Nucleus accumbens (tissue), 56 donors: ENCODE results near the gene SCAANT1.
A peak's percentile ranks its signal among the peaks of the same experiment; 100 is the strongest.

ENCODE experiments used
- DNase-seq, 56 donors: peaks; one replicate each; lab custom pipeline; 2025; lab: John Stamatoyannopoulos, UW

SCAANT1 gene

GRCh38 chr3:63911873-63912767, at the start of gene SCAANT1:
Gene SCAANT1, minus strand, starts transcription at chr3:63912383.
- peak; percentile 8 to 92 (median 77) for DNase-seq

DNA sequence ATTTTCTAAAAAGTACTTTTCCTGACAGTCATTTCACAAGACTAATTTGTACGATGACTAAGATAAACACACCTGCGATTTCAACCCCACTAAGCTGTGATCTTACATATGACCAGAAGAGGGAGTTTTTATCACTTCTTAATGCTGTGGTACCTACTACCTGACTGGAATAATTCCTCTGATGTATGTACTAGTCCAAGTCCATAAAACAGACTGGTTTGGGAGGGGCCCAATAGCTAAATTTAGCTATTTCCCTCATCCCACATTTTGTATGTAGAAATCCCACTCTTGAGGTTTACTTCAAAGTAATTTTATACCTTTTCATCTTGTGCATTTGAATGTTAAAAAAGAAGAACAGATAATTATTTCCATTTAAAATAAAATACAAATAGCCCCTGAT, 49.7 kb upstream of the SCAANT1 start:
- no peak for DNase-seq

- peak in 5 of 56 donors; percentile 15 to 24 (median 20) for DNase-seq
Measured at GRCh38 chr3:63960048-63960711, 48.0 kb upstream of the SCAANT1 start.

- no peak for DNase-seq
Measured at GRCh38 chr3:63959146-63959545, 47.0 kb upstream of the SCAANT1 start.

DNA sequence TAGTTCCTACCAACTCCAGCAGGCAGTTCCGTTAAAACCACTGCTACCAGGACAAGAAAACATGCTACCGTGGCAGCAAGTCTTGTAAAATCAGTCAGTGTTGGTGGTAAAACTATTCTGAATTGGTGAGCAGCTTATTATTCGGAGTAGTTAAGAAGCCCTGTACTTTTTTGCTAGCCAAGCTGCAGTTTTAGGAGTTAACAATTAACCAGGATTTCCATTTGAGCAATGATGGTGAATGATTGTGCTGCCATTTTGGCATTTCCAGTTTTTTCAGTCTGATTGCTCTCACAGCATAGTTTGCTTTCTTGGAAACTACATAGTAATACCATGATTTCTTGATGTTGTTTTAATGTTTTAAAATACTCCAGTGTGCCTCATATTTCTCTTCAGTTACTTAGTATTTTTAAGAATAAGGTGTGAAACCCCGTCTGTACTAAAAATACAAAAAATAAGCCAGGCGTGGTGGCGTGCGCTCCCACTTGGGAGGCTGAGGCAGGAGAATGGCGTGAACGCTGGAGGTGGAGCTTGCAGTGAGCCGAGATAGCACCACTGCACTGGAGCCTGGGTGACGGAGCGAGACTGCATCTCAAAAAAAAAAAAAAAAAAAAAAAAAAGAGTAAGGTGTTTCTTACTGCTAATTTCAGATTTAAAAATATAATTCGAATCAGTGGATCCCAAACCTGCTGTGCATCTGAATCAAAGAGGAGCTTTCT, 43.8 kb upstream of the SCAANT1 start:
- DNase-seq = no peak

- DNase-seq = no peak
Measured at GRCh38 chr3:63955036-63955650, 43.0 kb upstream of the SCAANT1 start.

- DNase-seq = no peak
Measured at GRCh38 chr3:63954182-63954581, 42.0 kb upstream of the SCAANT1 start.

DNA sequence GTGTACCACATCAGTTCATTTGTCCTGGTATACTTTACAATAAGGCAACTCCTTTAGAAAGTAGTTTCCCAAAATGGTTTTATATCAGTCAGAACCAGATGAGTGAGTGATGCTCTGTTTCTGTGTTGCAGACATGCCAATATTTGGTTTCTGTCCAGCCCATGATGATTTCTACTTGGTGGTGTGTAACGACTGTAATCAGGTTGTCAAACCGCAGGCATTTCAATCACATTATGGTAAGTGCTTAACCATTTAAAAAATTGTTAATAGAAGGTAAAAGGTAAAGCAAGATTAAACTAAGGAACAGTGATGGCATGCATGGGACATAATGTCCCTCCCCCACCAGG, 40.0 kb upstream of the SCAANT1 start:
- DNase-seq = no peak

DNA sequence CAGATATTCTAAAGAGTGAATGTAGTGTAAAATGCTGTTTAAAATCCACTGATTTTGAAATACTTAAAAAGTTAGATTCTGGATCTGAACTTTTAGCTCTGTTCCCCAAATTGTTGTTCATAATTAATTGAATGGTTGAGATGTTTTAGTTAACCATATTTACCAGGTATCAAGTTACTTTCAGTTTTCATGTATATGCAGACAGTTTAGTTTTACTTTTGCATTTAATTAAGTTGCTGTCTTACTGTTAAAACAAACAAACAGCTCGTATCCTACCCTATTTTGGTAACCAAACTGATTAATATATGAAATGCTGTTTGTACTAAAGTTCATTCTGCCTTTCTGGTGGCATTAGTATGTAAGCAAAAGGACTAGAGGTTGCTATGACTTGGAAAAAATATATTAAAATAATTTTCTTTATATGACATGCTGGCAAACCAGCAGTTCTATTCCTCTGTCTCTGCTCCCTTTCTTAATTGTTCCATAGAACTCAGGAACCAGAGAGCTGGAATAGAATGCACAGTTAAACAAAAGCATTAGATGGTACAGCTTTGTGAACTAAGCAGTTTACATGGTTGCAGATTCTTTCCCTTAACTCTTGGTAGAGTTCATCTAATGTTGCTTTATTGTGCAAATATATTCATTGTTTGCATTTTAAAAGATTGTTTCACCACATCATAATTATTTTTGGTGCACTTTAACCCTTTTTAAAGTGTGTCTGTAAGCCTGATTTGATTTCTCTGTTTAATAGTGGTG, 39.5 kb upstream of the SCAANT1 start:
- DNase-seq = no peak

GRCh38 chr3:63950698-63951097, 38.5 kb upstream of the SCAANT1 start:
- DNase-seq = no peak

DNA sequence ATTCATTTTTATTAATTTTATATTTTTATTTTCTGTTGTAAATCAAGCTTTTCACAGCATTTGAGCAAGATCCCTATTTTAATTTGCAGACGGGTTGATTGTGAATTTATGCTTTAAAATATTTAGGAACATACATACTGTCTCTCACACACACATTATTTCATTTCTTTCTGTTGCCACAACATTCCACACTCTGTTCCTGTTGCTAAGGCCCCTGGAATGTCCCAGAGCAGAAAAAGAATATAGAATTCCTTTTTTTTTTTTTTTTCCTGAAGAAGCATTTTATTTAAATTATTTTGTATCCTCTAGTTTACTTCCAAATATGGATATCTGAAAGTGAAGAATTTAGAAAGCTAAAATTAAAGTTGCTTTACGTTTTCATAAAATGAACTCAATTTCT, 36.8 kb upstream of the SCAANT1 start:
- DNase-seq = no peak

DNA sequence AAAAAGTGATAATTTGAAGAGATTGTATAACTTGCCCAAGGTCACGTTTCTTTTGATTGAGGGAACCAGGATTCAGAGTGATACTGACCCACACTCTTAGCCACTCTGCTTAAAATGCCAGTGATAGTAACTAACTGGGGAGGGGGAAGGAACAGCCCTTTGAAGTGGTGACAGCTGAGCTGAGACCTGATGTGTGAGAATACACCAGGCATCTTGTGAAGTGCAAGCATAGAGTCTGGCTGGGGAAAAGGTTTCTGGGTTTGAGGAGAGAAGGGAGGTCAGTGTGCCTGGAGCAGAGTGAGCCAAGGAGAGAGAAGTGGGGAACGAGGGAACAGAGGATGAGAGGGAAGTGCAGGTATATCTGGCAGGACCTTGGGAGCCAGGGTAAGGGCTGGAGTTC, 35.4 kb upstream of the SCAANT1 start:
- no peak for DNase-seq

GRCh38 chr3:63946753-63947152, 34.6 kb upstream of the SCAANT1 start:
- DNase-seq = no peak

GRCh38 chr3:63945558-63946096, 33.4 kb upstream of the SCAANT1 start:
- DNase-seq = no peak

DNA sequence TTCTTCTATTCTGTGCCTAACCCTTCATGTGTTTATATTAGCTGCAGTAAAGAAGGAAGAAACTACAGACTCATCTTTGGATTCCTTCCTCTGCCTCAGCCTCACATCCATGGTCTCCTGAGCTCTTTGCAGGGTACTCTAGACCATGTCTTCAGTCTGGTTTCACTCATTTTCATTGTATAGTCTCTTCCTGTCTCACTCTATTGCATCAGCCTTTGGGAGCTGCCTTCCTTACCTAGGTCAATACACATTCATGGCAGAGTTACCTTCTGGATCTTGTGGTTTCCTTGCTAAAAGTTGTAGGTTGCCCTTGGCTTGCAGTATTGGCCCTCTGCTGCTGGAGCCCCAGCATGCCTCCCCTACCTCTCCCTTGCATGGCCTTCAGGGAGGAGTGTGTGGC, 31.5 kb upstream of the SCAANT1 start:
- DNase-seq = no peak

GRCh38 chr3:63942528-63942927, 30.3 kb upstream of the SCAANT1 start:
- no peak for DNase-seq

- DNase-seq = no peak
Measured at GRCh38 chr3:63940389-63940757, 28.2 kb upstream of the SCAANT1 start.

GRCh38 chr3:63937661-63938651, 25.8 kb upstream of the SCAANT1 start:
- no peak for DNase-seq

DNA sequence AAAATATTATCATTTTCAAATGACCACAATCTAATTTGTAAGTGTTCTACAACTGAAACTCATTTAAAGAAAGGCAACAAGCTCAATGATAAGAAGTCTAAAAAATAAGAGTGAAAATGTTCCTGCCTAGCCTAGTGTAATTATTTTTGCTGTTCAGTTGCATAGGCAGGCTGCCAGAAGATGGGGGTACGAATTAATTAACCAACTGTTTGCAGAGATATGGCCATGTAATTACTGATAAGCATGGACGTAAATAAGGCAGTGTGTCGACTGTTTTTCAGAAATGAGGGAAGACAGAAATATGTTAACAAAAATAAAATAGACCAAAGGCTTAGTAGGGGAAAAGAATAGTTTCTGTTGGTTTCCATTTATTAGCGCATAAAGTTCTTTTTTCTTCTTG, 24.7 kb upstream of the SCAANT1 start:
- DNase-seq = no peak
